ENCODE measurements around the gene SCGN.

Gene SCGN

GRCh38 chr6:25641377-25641776 lies 10.6 kb upstream of the SCGN start:
- DNase-seq = no peak

GRCh38 chr6:25641940-25642666 lies 9.9 kb upstream of the SCGN start:
- DNase-seq = no peak

GRCh38 chr6:25642667-25643328 lies 9.2 kb upstream of the SCGN start:
- DNase-seq = no peak

- DNase-seq = no peak
These were observed 6.1 kb upstream of the SCGN start for GRCh38 chr6:25645916-25646315.

GRCh38 chr6:25649611-25650010 lies 2.4 kb upstream of the SCGN start:
- DNase-seq = no peak

- DNase-seq = no peak
These were observed 3.7 kb downstream of the SCGN start for GRCh38 chr6:25655723-25656122.

- DNase-seq = no peak
These were observed 7.8 kb downstream of the SCGN start for GRCh38 chr6:25659633-25660368.

GRCh38 chr6:25660512-25660911 lies 8.5 kb downstream of the SCGN start:
- DNase-seq = no peak

GRCh38 chr6:25661129-25661779 lies 9.2 kb downstream of the SCGN start:
- DNase-seq = no peak

- no peak for DNase-seq
These were observed 13.4 kb downstream of the SCGN start for GRCh38 chr6:25665455-25665854.

- no peak for DNase-seq
These were observed 17.4 kb downstream of the SCGN start for GRCh38 chr6:25669413-25669812.

- no peak for DNase-seq
These were observed 18.2 kb downstream of the SCGN start for GRCh38 chr6:25670208-25670607.

- DNase-seq = no peak
These were observed 18.9 kb downstream of the SCGN start for GRCh38 chr6:25670793-25671513.

- DNase-seq = no peak
These were observed 19.6 kb downstream of the SCGN start for GRCh38 chr6:25671652-25672051.

GRCh38 chr6:25675167-25675566 lies 23.2 kb downstream of the SCGN start:
- no peak for DNase-seq

- no peak for DNase-seq
These were observed 24.8 kb downstream of the SCGN start for GRCh38 chr6:25676775-25677174.

GRCh38 chr6:25681848-25682247 lies 29.8 kb downstream of the SCGN start:
- no peak for DNase-seq

- no peak for DNase-seq
These were observed 30.3 kb downstream of the SCGN start for GRCh38 chr6:25682324-25682723.

- DNase-seq = no peak
These were observed 32.5 kb downstream of the SCGN start for GRCh38 chr6:25684565-25684964.

GRCh38 chr6:25685251-25685650 lies 33.2 kb downstream of the SCGN start:
- DNase-seq = no peak

GRCh38 chr6:25685896-25686295 lies 33.9 kb downstream of the SCGN start:
- no peak for DNase-seq

GRCh38 chr6:25686856-25687255 lies 34.8 kb downstream of the SCGN start:
- DNase-seq = no peak

GRCh38 chr6:25689966-25690365 lies 38.0 kb downstream of the SCGN start:
- DNase-seq = no peak
